ENCODE results near the gene WWTR1. TPM values are rescaled to one million over a fixed set of nuclear protein-coding genes. Genes with fewer than 3 reads are reported as not detected.

The WWTR1 gene
- total RNA-seq, 2 donors from 2014 or later: 17.3 to 18.5 TPM

DNA sequence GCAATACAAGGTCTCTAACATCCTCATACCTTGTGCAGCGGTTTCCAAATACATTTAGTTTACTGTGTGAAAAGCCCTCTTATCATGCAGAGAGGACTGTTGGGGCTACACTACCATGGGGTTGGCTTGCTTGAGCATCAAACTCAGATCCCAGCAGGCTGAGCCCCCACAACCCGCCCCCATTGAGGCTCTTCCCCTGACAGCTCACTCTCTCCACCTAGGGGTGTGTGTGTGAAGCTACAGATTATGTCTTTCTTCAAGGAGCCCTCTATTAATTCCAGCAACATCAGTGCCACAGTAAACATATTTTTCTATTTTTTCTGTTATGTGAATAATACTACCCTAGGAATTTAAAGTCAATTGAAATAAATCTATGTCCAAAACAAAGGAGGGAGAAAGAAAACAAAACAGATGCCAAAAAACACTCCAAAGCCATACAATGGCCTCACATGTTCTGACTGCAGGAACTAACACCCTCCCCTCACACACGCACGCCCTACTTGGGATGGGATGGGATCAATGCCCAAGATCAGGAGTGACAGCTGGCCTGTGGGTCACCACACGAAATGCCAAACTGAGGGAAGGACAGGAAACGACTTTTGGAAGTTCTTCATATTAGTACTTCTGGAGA is 168.7 kb downstream of the WWTR1 start:
- peak; percentile 67 for DNase-seq
- Mint-ChIP-seq H3K4me3 (no peak overlapping the region), H3K4me1 (peaks cover 7% of the 10 kb centered on the region), H3K36me3 (ENCODE audit: low read depth) (no peaks in the 10 kb centered on the region), H3K27me3 (ENCODE audit: insufficient read depth) (peaks cover 8% of the 10 kb centered on the region), H3K9me3 (no peaks in the 10 kb centered on the region), H3K27ac (no peak overlapping the region)
- Histone ChIP-seq H3K4me1 (ENCODE audit: control insufficient read depth, insufficient read depth, low read length) (no peaks in the 10 kb centered on the region), H3K27me3 (ENCODE audit: control insufficient read depth, insufficient read depth, low read length, poor library complexity, severe bottlenecking) (no peaks in the 10 kb centered on the region), H3K9me3 (ENCODE audit: control insufficient read depth, low read length) (peaks cover 5% of the 10 kb centered on the region), H3K4me3 (ENCODE audit: low read length) (no peak overlapping the region), H3K27ac (ENCODE audit: low read depth, low read length) (no peak overlapping the region), H3K9ac (ENCODE audit: extremely low read depth, low read length, poor library complexity, severe bottlenecking) (no peak overlapping the region), H3K36me3 (ENCODE audit: control insufficient read depth, insufficient read depth, low read length) (no peaks in the 10 kb centered on the region)
- WGBS, 2 experiments (ENCODE audit: insufficient coverage in 1 of 2, insufficient read length in 1 of 2): 63 to 65% methylated on average over 2 to 6 of the region's 6 CpGs
- TF ChIP-seq, protein P1, sequence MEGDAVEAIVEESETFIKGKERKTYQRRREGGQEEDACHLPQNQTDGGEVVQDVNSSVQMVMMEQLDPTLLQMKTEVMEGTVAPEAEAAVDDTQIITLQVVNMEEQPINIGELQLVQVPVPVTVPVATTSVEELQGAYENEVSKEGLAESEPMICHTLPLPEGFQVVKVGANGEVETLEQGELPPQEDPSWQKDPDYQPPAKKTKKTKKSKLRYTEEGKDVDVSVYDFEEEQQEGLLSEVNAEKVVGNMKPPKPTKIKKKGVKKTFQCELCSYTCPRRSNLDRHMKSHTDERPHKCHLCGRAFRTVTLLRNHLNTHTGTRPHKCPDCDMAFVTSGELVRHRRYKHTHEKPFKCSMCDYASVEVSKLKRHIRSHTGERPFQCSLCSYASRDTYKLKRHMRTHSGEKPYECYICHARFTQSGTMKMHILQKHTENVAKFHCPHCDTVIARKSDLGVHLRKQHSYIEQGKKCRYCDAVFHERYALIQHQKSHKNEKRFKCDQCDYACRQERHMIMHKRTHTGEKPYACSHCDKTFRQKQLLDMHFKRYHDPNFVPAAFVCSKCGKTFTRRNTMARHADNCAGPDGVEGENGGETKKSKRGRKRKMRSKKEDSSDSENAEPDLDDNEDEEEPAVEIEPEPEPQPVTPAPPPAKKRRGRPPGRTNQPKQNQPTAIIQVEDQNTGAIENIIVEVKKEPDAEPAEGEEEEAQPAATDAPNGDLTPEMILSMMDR (conservative IDR thresholded peaks at IDR 0.05): peak; percentile 83

GRCh38 chr3:149487598-149488197 is 170.1 kb downstream of the WWTR1 start:
- H3K27ac ChIP-seq (ENCODE audit: low read depth, low read length): no peak overlapping the region
- Mint-ChIP-seq H3K27ac (no peak overlapping the region), H3K27me3 (ENCODE audit: insufficient read depth) (peaks cover 6% of the 10 kb centered on the region), H3K4me3 (no peak overlapping the region), H3K36me3 (ENCODE audit: low read depth) (no peaks in the 10 kb centered on the region), H3K9me3 (no peaks in the 10 kb centered on the region), H3K4me1 (peaks cover 4% of the 10 kb centered on the region)
- WGBS, 2 experiments (ENCODE audit: insufficient coverage in 1 of 2, insufficient read length in 1 of 2): 75 to 79% methylated on average over 4 to 6 of the region's 6 CpGs
- H3K9me3 ChIP-seq (ENCODE audit: control insufficient read depth, low read length): peaks cover 5% of the 10 kb centered on the region
- H3K36me3 ChIP-seq (ENCODE audit: control insufficient read depth, insufficient read depth, low read length): no peaks in the 10 kb centered on the region
- H3K27me3 ChIP-seq (ENCODE audit: control insufficient read depth, insufficient read depth, low read length, poor library complexity, severe bottlenecking): no peaks in the 10 kb centered on the region
- peak; percentile 87 for DNase-seq
- TF ChIP-seq, protein P1 (conservative IDR thresholded peaks at IDR 0.05): peak; percentile 79
- no peak overlapping the region for H3K9ac ChIP-seq (ENCODE audit: extremely low read depth, low read length, poor library complexity, severe bottlenecking)
- H3K4me3 ChIP-seq (ENCODE audit: low read length): no peak overlapping the region
- H3K4me1 ChIP-seq (ENCODE audit: control insufficient read depth, insufficient read depth, low read length): no peaks in the 10 kb centered on the region

GRCh38 chr3:149486726-149487125 is 171.1 kb downstream of the WWTR1 start:
- Mint-ChIP-seq H3K36me3 (ENCODE audit: low read depth) (no peaks in the 10 kb centered on the region), H3K4me3 (no peak overlapping the region), H3K27me3 (ENCODE audit: insufficient read depth) (peaks cover 1% of the 10 kb centered on the region), H3K9me3 (no peaks in the 10 kb centered on the region), H3K27ac (no peak overlapping the region), H3K4me1 (peaks cover 4% of the 10 kb centered on the region)
- Histone ChIP-seq H3K9ac (ENCODE audit: extremely low read depth, low read length, poor library complexity, severe bottlenecking) (no peak overlapping the region), H3K27me3 (ENCODE audit: control insufficient read depth, insufficient read depth, low read length, poor library complexity, severe bottlenecking) (no peaks in the 10 kb centered on the region), H3K27ac (ENCODE audit: low read depth, low read length) (no peak overlapping the region), H3K4me1 (ENCODE audit: control insufficient read depth, insufficient read depth, low read length) (no peaks in the 10 kb centered on the region), H3K36me3 (ENCODE audit: control insufficient read depth, insufficient read depth, low read length) (no peaks in the 10 kb centered on the region), H3K4me3 (ENCODE audit: low read length) (no peak overlapping the region), H3K9me3 (ENCODE audit: control insufficient read depth, low read length) (peaks cover 5% of the 10 kb centered on the region)
- TF ChIP-seq, protein P1 (conservative IDR thresholded peaks at IDR 0.05): no peak
- DNase-seq: no peak
- 93 to 98% methylated on average over 5 of the region's 5 CpGs for WGBS, 2 experiments (ENCODE audit: insufficient coverage in 1 of 2, insufficient read length in 1 of 2)

Data from endodermal cell (in vitro differentiated cells).